HG03432 (cell line): ENCODE results near the gene ALOX15.
"Not testable (repeated sequence)": the region's sequence is repeated elsewhere in the genome, so short reads cannot be mapped to it uniquely, and the experiment has no call there.

ENCODE experiments used
- ATAC-seq: cut with Tn5 transposase; IDR thresholded peaks from one replicate; pipeline ENCODE4 v1.9.1; 2021; ENCODE audit warnings: mild to moderate bottlenecking, moderate library complexity; ENCODE audit not compliant: unreplicated experiment

Gene ALOX15

DNA sequence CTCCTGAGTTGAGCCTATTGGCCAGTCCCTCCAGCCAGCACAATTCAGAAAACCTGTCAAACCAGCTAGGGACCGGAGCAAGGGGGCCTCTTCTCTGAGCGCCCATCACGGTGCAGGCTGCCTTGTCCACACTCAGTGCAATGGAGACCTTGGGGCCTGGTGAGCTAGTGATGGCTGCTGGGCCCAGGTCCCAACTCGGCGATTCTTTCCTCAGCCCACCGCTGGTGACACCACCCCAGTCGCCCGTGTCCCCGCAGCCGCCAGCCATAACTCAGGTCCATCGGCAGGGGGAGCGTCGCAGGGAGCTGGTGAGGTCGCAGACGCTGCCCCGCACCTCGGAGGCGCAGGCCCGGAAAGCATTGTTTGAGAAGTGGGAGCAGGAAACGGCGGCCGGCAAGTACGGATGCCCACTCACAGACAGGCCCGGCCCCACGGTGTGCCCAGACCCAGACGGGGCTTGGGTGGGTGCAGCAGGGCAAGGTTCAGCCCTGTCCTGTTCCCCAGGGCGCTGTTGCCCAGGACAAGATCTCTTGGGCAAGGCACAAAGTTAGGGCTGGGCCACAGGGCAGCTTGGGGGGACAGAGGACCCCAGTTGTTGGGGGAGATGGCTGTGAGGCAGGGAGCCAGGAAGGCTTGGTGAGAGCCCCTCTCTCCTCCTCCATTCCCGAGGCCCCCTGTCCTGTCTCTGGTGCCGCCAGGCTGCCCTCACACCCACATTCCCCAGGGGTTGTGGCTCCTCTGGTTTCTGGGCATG lies 46.4 kb downstream of the ALOX15 start:
- ATAC-seq, result no peak

GRCh38 chr17:4594406-4594805 lies 47.1 kb downstream of the ALOX15 start:
- ATAC-seq, result no peak

DNA sequence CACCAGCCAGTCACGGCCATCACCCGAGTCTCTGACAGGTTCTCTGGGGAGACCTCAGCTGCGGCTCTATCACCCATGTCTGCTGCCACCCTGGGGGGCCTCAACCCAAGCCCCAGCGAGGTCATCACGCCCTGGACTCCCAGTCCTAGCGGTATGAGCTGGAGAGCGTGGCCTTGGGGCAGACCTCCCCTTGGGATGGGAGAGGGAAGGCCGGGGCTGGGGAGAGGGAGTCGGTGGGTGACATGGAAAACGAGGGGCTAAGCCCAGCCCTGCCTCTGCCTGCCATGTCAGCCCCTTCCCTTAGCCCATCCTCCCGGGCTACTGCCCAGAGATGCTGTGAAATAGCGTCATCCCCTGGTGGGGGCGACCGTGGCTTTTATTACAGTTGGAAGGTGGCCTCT lies 48.5 kb downstream of the ALOX15 start:
- ATAC-seq, result no peak

GRCh38 chr17:4592240-4593005 lies 49.1 kb downstream of the ALOX15 start:
- ATAC-seq, result no peak

GRCh38 chr17:4591529-4591928 lies 49.9 kb downstream of the ALOX15 start:
- ATAC-seq, result no peak

GRCh38 chr17:4590981-4591453 lies 50.5 kb downstream of the ALOX15 start:
- ATAC-seq, result no peak

- ATAC-seq, result not testable (repeated sequence)
Measured at GRCh38 chr17:4590042-4590441, 51.4 kb downstream of the ALOX15 start.

- ATAC-seq, result no peak
Measured at GRCh38 chr17:4588898-4589625, 52.4 kb downstream of the ALOX15 start.

DNA sequence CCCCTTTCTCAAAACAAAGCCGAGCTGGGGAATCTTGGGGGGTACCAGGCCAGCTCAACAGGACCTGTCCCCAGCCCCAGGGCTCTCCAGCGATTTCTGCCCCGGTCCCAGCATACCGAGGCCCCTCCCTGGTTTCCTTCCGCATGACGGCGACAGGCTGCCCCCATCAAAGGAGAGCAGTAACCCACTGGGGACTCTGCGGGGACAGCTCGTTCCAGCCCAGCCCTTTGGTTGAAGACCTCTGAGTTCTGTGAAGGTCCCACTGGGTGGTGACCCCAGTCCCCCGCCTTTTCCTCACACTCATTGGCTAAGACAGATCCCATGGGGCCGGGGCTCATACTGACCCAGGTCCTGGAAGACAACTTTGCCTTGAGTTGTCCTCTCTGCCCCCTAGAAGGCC lies 53.1 kb downstream of the ALOX15 start:
- ATAC-seq, result no peak

DNA sequence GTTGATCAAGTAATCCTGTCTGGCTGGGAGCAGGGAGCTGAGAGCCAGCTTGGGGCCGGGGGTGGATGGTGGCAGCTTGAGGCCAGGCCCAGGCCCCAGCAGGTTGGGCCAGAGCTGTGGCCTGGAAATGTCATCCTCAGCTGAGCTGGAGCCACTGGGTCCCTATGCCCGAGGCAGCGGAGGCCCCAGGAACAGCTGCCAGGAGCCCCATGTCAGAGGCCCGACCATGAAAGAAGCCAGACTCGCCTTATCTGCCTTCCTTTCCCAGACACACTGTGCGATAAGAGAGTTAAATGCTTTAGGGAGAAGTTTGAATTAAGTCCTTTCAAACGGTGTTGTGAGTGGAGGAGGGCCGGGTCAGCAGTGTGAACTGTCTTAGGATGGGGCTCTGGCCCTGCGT lies 53.7 kb downstream of the ALOX15 start:
- no peak for ATAC-seq

GRCh38 chr17:4587195-4587594 lies 54.3 kb downstream of the ALOX15 start:
- no peak for ATAC-seq

DNA sequence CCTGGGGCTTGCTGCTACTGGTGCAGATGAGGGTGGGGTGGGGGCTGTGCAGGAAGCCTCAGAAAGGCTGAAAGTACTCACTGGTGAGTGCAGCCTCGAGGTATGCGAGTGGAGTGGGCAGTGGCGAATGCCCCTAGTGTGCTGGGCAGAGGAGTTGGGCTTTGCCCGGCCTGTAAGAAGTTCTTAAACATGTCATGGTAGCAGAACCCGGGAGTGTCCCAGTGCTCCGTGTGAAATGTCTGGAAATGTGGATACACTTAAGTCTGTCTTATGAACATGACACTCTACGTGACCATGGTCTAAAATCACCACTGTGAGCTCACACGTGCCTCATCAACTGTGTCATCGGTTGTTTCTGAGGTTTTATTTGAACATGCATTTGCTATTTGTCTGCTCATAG lies 55.4 kb downstream of the ALOX15 start:
- ATAC-seq, result no peak

DNA sequence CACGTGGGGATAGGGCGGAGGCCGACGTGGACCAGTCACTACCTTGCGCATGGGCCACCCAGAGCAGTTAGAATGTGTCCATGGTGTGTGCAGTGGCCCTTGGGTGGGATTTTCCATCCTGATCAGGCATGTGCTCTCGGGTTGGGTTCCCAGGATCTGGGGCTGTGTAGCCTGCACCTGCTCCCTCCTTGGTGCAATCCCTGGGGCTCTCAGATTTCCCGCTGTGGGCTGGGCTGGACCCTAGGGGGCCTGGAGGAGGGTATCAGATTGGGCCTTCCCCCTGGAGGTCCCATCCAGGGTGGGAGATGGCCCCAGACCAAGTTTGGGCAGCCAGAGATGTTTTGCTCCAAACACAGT lies 55.9 kb downstream of the ALOX15 start:
- no peak for ATAC-seq

DNA sequence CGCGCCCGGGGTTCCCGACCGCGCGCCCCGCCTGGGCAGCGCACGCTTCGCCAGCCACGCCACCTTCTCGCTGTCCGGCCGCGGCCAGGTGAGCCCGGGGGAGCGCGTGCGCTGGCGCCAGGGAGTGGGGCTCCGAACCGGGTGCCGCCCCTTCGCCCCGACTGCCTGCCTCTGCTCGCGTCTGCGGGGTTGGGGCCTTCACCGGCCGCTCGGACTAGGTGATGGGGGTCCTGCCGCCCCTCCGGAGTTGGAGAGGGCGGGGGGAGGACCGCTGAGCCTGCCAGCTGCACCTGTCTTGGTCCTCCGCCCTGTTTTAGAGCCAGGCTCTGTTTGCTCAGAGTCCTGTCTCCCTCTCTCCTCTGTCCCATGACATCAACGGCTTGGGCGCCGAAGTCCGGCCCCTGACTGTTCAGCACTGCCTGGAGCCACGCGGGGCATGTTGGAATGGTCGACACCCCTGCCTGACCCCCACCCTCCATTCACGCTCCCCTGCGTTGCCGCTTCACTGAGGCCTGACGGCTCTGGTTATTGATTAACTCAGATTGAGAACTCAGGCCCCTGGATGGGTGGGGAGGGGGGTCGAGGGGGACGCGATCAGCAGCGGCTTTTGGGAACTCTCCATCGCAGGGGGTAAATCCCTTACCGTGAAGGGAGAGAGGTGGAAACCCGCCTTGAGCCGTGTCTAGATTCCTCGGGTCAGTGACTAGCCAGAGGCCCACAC lies 56.4 kb downstream of the ALOX15 start:
- no peak for ATAC-seq

GRCh38 chr17:4584101-4584916 lies 57.2 kb downstream of the ALOX15 start, which contains the start of gene SMTNL2:
SMTNL2 (plus strand) TSS chr17:4584529; CDS start chr17:4584606, 77 bp downstream.
- ATAC-seq, result no peak

DNA sequence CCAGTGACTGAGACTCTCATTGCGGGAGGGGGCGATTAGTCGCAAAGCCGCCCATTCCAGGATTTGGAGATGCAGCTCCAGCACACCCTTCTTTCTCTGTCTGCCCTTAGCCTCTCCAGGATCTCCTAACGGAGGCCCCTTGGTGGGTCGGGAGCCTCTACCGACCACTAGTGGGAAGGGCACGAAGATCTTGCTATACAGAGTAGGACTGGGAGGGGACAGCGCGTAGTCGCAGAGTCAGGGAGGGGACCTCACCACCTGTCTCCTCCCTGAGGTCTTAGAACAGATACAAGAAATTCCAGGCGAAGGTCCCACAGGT lies 57.7 kb downstream of the ALOX15 start:
- no peak for ATAC-seq

DNA sequence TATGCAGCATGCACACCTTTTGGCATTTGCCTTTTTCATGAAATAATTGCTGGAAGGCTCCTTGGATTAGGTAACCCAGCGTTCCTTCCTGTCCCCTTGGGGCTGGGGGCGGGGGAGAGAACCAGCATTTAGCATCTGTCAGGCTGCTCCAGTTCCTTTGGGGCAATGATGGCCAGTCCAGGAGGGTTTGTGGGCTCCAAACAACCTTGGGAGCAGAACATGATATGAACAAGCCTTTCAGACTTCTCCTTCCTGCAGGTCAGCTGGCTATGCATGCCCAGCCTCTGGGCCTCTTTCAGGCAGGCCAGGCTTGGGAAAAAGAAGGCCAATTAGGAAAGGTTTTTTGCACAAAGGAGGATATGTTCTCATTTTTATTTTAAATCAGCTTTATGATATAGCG lies 58.3 kb downstream of the ALOX15 start:
- ATAC-seq, result no peak

GRCh38 chr17:4582691-4583090 lies 58.8 kb downstream of the ALOX15 start:
- ATAC-seq, result no peak

GRCh38 chr17:4582101-4582501 lies 59.4 kb downstream of the ALOX15 start:
- no peak for ATAC-seq
